Kidney (tissue), 14 donors: ENCODE measurements around the gene PPFIA1. TPM values are rescaled to one million over a fixed set of nuclear protein-coding genes. Genes with fewer than 3 reads are reported as not detected.
A peak's percentile ranks its signal among the peaks of the same experiment; 100 is the strongest.

Experiments
- DNase-seq, 5 donors: peaks; one replicate each; pipeline ENCODE4 v3.0.0-alpha.2; 2013 to 2020
- FAIRE-seq: peaks from 2 replicates; lab custom pipeline; 2012; peaks lifted over from hg19 to GRCh38; lab: Jason Lieb, UNC
- H3K27ac ChIP-seq, 2 donors: one replicate each; pipeline ENCODE4 v1.7.0; 2013; ENCODE audit warnings: low read depth in 2 of 2, low read length in 2 of 2, inconsistent platforms in 1 of 2
- H3K27me3 ChIP-seq: one replicate; pipeline ENCODE4 v1.7.1; 2013; ENCODE audit warnings: low read length, inconsistent platforms; ENCODE audit not compliant: control insufficient read depth, insufficient read depth
- H3K36me3 ChIP-seq, 3 donors: one replicate each; pipeline versions ENCODE4 v1.7.0 to v1.7.1; 2013; ENCODE audit warnings: low read length in 3 of 3, control low read depth in 1 of 3, inconsistent platforms in 1 of 3; ENCODE audit not compliant: insufficient read depth in 3 of 3, control insufficient read depth in 2 of 3
- H3K4me1 ChIP-seq, 3 donors: one replicate each; pipeline versions ENCODE4 v1.7.0 to v1.7.1; 2013; ENCODE audit warnings: low read length in 3 of 3, inconsistent platforms in 1 of 3, low read depth in 1 of 3; ENCODE audit not compliant: control insufficient read depth in 2 of 3, insufficient read depth in 2 of 3
- H3K4me3 ChIP-seq, 3 donors: one replicate each; pipeline versions ENCODE4 v1.7.0 to v1.8.1; 2013; ENCODE audit warnings: low read length in 3 of 3, control low read depth in 1 of 3, inconsistent platforms in 1 of 3
- H3K9ac ChIP-seq, 3 donors: one replicate each; pipeline versions ENCODE4 v1.7.0 to v1.7.1; 2013; ENCODE audit warnings: low read length in 3 of 3, control low read depth in 1 of 3, inconsistent platforms in 1 of 3
- H3K9me3 ChIP-seq, 3 donors: one replicate each; pipeline versions ENCODE4 v1.7.0 to v1.7.1; 2013; ENCODE audit warnings: low read length in 3 of 3, control low read depth in 1 of 3, inconsistent platforms in 1 of 3; ENCODE audit not compliant: control insufficient read depth in 2 of 3, insufficient read depth in 1 of 3
- CTCF ChIP-seq: IDR thresholded peaks from 3 replicates; pipeline ENCODE4 v1.5.1; 2012; ENCODE audit warnings: mild to moderate bottlenecking, moderate library complexity, borderline replicate concordance; ENCODE audit not compliant: insufficient read depth; ENCODE audit errors: extremely low read depth
- intact Hi-C: fragments of 100-400 bp; cut with DNase I; formaldehyde crosslinking; loops from one replicate; pipeline ENCODE4 v1.11.1; 2022
- polyA plus RNA-seq: library from polyadenylated mRNA; stranded (reverse); fragments of 350-450 nt; fragmentation: Illumina TruSeq; extraction: RNeasy Lipid Tissue Mini Kit (QIAGEN cat#74804); gene quantifications from one replicate; pipeline ENCODE4 v1.2.3, GENCODE V29; 2014; ENCODE audit warnings: low read depth, low replicate concordance; ENCODE audit not compliant: insufficient read depth
- total RNA-seq: library from RNA; stranded (reverse); fragmentation: NEBNext Ultra II Directional; extraction: Animal tissue kit (Norgen Biotek cat#: 25700); gene quantifications from one replicate; pipeline ENCODE4 v1.2.1, GENCODE V29; 2021
- donor health status: control.
- donor health status: control.
- donor health status: control.
- donor health status: control.
- donor health status: control.
- donor health status: DM: yes; HTN: yes; CAD: no.
- donor health status: Normal renal cell carcinoma (clear cell type).

PPFIA1 gene
- total and polyA plus RNA-seq, 2 donors from 2014 or later = 19.1 to 53.0 TPM

DNA sequence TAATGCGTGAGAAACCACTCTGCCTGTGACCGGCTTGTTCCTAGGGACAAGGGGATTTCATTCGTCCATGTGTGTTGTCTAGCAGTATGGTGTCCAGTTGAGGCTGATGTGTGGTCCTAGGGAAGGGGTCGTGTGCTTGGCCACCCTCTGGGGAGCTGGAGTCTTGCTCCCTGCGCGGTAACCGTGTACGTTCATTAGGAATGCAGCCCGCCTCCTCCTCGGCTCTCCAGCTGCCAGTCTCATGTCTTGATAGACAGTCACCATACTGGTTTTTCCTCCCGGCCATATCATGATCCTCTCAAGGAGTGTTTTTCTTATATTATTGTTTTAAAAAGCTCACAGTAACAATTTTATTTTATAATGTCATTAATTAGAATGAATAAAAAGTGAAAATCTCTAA lies 133.8 kb downstream of the PPFIA1 start:
- Histone ChIP-seq H3K9ac (no peak overlapping the region), H3K4me3 (no peak overlapping the region), H3K36me3 (peaks cover 0 to 20% (median 14%) of the 10 kb centered on the region in 3 donors), H3K27ac (no peak overlapping the region), H3K9me3 (no peaks in the 10 kb centered on the region), H3K27me3 (no peaks in the 10 kb centered on the region), H3K4me1 (peaks cover 0 to 10% (median 9%) of the 10 kb centered on the region in 3 donors)
- TF ChIP-seq CTCF = no peak
- intact Hi-C loops = no loop called here
- DNase-seq = peak in 1 of 5 donors; percentile 35
- FAIRE-seq = no peak

- DNase-seq (no peak), FAIRE-seq (no peak)
- intact Hi-C loops = no loop called here
Measured at GRCh38 chr11:70405679-70406395, 135.3 kb downstream of the PPFIA1 start.

DNA sequence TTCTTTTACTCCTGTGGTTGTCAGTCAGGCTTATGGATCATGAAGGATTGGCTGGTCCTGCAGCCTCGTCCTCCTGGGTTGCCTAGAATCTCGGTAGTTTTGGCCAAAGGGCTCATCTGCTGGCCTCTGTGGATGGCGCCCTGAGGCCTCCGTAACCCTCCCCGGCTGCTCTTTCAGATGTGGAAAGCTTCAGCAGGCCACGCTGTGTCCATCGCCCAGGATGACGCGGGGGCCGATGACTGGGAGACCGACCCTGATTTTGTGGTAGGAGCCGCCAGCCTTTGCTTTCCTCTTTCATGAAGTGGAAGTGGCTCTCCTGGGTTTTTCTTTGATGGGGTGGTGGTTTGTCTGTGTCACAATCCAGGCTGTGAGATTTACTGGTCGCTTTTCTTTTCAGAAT lies 136.6 kb downstream of the PPFIA1 start:
- TF ChIP-seq CTCF = no peak
- peaks cover 5 to 45% (median 35%) of the 10 kb centered on the region in 3 donors for H3K36me3 ChIP-seq
- intact Hi-C loops = no loop called here
- H3K9me3 ChIP-seq = no peaks in the 10 kb centered on the region
- no peak for DNase-seq
- no peaks in the 10 kb centered on the region for H3K27me3 ChIP-seq
- FAIRE-seq = no peak
- H3K9ac ChIP-seq = no peak overlapping the region
- H3K27ac ChIP-seq = no peak overlapping the region
- peaks cover 0 to 5% (median 0%) of the 10 kb centered on the region in 3 donors for H3K4me1 ChIP-seq
- H3K4me3 ChIP-seq = no peak overlapping the region

More at GRCh38 chr11:70405679-70406395, 135.3 kb downstream of the PPFIA1 start:
- H3K36me3 ChIP-seq = peaks cover 5 to 36% (median 26%) of the 10 kb centered on the region in 3 donors
- no peak overlapping the region for H3K9ac ChIP-seq
- H3K27ac ChIP-seq = no peak overlapping the region
- no peaks in the 10 kb centered on the region for H3K9me3 ChIP-seq
- no peak for TF ChIP-seq CTCF
- peaks cover 0 to 5% (median 0%) of the 10 kb centered on the region in 3 donors for H3K4me1 ChIP-seq
- H3K27me3 ChIP-seq = no peaks in the 10 kb centered on the region
- no peak overlapping the region for H3K4me3 ChIP-seq
